SK-N-SH (cell line): ENCODE measurements around the gene SPIRE1. TPM values are rescaled to one million over a fixed set of nuclear protein-coding genes. Genes with fewer than 3 reads are reported as not detected.

Source experiments
- CTCF ChIA-PET: fragments of 300-600, 350-600 bp; formaldehyde crosslinking; extraction: SDS; loops from one replicate; lab custom pipeline; 2021; lab: Yijun Ruan, JAX
- POLR2A ChIA-PET: fragments of 350-600 bp; sonication (Branson Sonifier 250); formaldehyde crosslinking; extraction: SDS; loops from one replicate; lab custom pipeline; 2020; ENCODE audit warnings: antibody characterized with exemption, inconsistent platforms; lab: Yijun Ruan, JAX
- DNase-seq: peaks from one replicate; pipeline ENCODE4 v3.0.0; 2012
- H2AFZ ChIP-seq: fragments of 200-600 bp; sonication (generic); 2 replicates; pipeline ENCODE4 v1.8.1; 2016; ENCODE audit warnings: antibody characterized with exemption, mild to moderate bottlenecking, low read depth
- H3F3A ChIP-seq: fragments of 200-600 bp; sonication (generic); replicated peaks from 2 replicates; pipeline ENCODE3; 2016; ENCODE audit warnings: antibody characterized with exemption, mild to moderate bottlenecking; ENCODE audit not compliant: insufficient read depth
- H3K27ac ChIP-seq, 2 experiments: fragments of 200-500 bp in 1 of 2; fragments of 200-600 bp in 1 of 2; sonication (Bioruptor generic) in 1 of 2; sonication (generic), shearing (Covaris generic) in 1 of 2; 2 replicates each; pipeline versions ENCODE4 v1.5.1 to v1.6.1; 2014 to 2016; ENCODE audit warnings: low read depth in 2 of 2, inconsistent platforms in 1 of 2, low read length in 1 of 2, mild to moderate bottlenecking in 1 of 2, mixed read lengths in 1 of 2
- H3K27me3 ChIP-seq: fragments of 200-600 bp; sonication (generic), shearing (Covaris generic); 2 replicates; pipeline ENCODE4 v1.6.1; 2016; ENCODE audit warnings: mixed run types; ENCODE audit not compliant: insufficient read depth
- H3K36me3 ChIP-seq, 2 experiments: fragments of 200-500 bp in 1 of 2; fragments of 200-600 bp in 1 of 2; sonication (Bioruptor generic) in 1 of 2; sonication (generic) in 1 of 2; replicated peaks in 1 of 2; 2 replicates each; pipeline versions ENCODE3 to v1.5.1; 2014 to 2016; ENCODE audit warnings: low read length in 1 of 2, mild to moderate bottlenecking in 1 of 2; ENCODE audit not compliant: insufficient read depth in 2 of 2, control insufficient read depth in 1 of 2
- H3K4me1 ChIP-seq, 2 experiments: fragments of 200-500 bp in 1 of 2; fragments of 200-600 bp in 1 of 2; sonication (Bioruptor generic) in 1 of 2; sonication (generic), shearing (Covaris generic) in 1 of 2; 2 replicates each; pipeline versions ENCODE4 v1.5.1 to v1.6.1; 2014 to 2016; ENCODE audit warnings: low read depth in 1 of 2, low read length in 1 of 2, mixed run types in 1 of 2; ENCODE audit not compliant: insufficient read depth in 2 of 2, control insufficient read depth in 1 of 2
- H3K4me2 ChIP-seq: fragments of 200-600 bp; sonication (generic), shearing (Covaris generic); 2 replicates; pipeline ENCODE4 v1.6.1; 2017; ENCODE audit warnings: mixed run types
- H3K4me3 ChIP-seq, 2 experiments: fragments of 200-500 bp in 1 of 2; fragments of 200-600 bp in 1 of 2; sonication (Bioruptor generic) in 1 of 2; sonication (generic), shearing (Covaris generic) in 1 of 2; 2 replicates each; pipeline versions ENCODE4 v1.5.1 to v1.8.1; 2014 to 2016; ENCODE audit warnings: low read depth in 2 of 2, inconsistent platforms in 1 of 2, low read length in 1 of 2, mild to moderate bottlenecking in 1 of 2, mixed read lengths in 1 of 2, moderate library complexity in 1 of 2
- H3K79me2 ChIP-seq: fragments of 200-600 bp; sonication (generic); 2 replicates; pipeline ENCODE4 v1.8.1; 2017; ENCODE audit warnings: mild to moderate bottlenecking; ENCODE audit not compliant: insufficient read depth
- H3K9ac ChIP-seq: fragments of 200-600 bp; sonication (generic); 2 replicates; pipeline ENCODE4 v1.6.1; 2017; ENCODE audit warnings: mixed run types
- H3K9me2 ChIP-seq: fragments of 200-600 bp; sonication (generic); 2 replicates; pipeline ENCODE4 v1.6.1; 2017; ENCODE audit warnings: mixed run types
- H3K9me3 ChIP-seq: fragments of 200-600 bp; sonication (generic); 2 replicates; pipeline ENCODE4 v1.6.1; 2017; ENCODE audit warnings: mixed run types, mild to moderate bottlenecking, moderate library complexity
- H4K20me1 ChIP-seq: fragments of 200-600 bp; sonication (generic); 2 replicates; pipeline ENCODE4 v1.6.1; 2017; ENCODE audit warnings: mild to moderate bottlenecking, mixed run types; ENCODE audit not compliant: insufficient read depth
- ELF1 ChIP-seq: IDR thresholded peaks from 2 replicates; pipeline ENCODE4 v1.4.0; 2012
- EP300 ChIP-seq, 2 experiments: IDR thresholded peaks; 2 replicates each; pipeline versions ENCODE4 v1.4.0 to v1.6.1; 2012; ENCODE audit warnings: borderline replicate concordance in 1 of 2, low read depth in 1 of 2, low read length in 1 of 2
- EZH2phosphoT487 ChIP-seq: fragments of 200-600 bp; sonication (generic); IDR thresholded peaks from 2 replicates; pipeline ENCODE4 v1.6.1; 2017; ENCODE audit warnings: low read depth, mixed run types, mild to moderate bottlenecking, antibody characterized with exemption, moderate library complexity, borderline replicate concordance
- FOSL2 ChIP-seq: IDR thresholded peaks from 2 replicates; pipeline ENCODE4 v1.4.0; 2012; ENCODE audit warnings: low read depth, mild to moderate bottlenecking, moderate library complexity, borderline replicate concordance
- FOXM1 ChIP-seq: IDR thresholded peaks from 2 replicates; pipeline ENCODE4 v1.4.0; 2012; ENCODE audit warnings: low read depth, mild to moderate bottlenecking
- IRF3 ChIP-seq: fragments of 150-350 bp; IDR thresholded peaks from 2 replicates; pipeline ENCODE4 v1.6.1; 2016; ENCODE audit warnings: mild to moderate bottlenecking, low read depth, low read length
- POLR2AphosphoS5 ChIP-seq: IDR thresholded peaks from 2 replicates; pipeline ENCODE4 v1.6.1; 2012; ENCODE audit warnings: low read depth, low read length
- RCOR1 ChIP-seq: fragments of 150-350 bp; IDR thresholded peaks from 2 replicates; pipeline ENCODE4 v1.6.1; 2017; ENCODE audit warnings: antibody characterized with exemption, low read length
- REST ChIP-seq: IDR thresholded peaks from 2 replicates; pipeline ENCODE4 v1.6.1; 2012; ENCODE audit warnings: mild to moderate bottlenecking, low read depth, low read length, moderate library complexity
- SMC3 ChIP-seq: IDR thresholded peaks from 2 replicates; pipeline ENCODE4 v1.6.1; 2012; ENCODE audit warnings: low read depth, low read length, improper control_type of control experiment
- TAF1 ChIP-seq: IDR thresholded peaks from 2 replicates; pipeline ENCODE4 v1.6.1; 2012; ENCODE audit warnings: low read depth, mild to moderate bottlenecking, low read length, moderate library complexity, borderline replicate concordance
- WGBS: methylation state at CpG from one replicate; pipeline ENCODE4 v1.1.6; 2017; ENCODE audit warnings: low lambda C conversion rate; 5-methylcytosine and 5-hydroxymethylcytosine counted together
- polyA plus RNA-seq, 3 experiments: library from polyadenylated mRNA; depleted of rRNA; stranded (reverse); fragments of >200 nt; gene quantifications; 2 replicates each; pipeline ENCODE4 v1.2.3, GENCODE V29; 2012
- TF ChIP-seq, protein P1 (sequence below): IDR thresholded peaks from 2 replicates; pipeline ENCODE4 v1.4.0; 2012; ENCODE audit warnings: low read depth
- TF ChIP-seq, protein P2 (sequence below): fragments of 150-350 bp; IDR thresholded peaks from 2 replicates; pipeline ENCODE4 v1.6.1; 2017; ENCODE audit warnings: antibody characterized with exemption, low read length, low read depth, borderline replicate concordance
- TF ChIP-seq, protein P3 (sequence below): fragments of 200-600 bp; sonication (generic); IDR thresholded peaks from 2 replicates; pipeline ENCODE4 v1.6.1; 2017; ENCODE audit warnings: antibody characterized with exemption, mild to moderate bottlenecking, moderate library complexity
- TF ChIP-seq, protein P4 (sequence below): IDR thresholded peaks from 2 replicates; pipeline ENCODE4 v1.4.0; 2012; ENCODE audit warnings: low read depth, borderline replicate concordance

Gene SPIRE1
- polyA plus RNA-seq, 1 of the 3 experiments (the other 2 are of a cell fraction): 6.7 TPM

- Histone ChIP-seq H3K4me2 (no peak overlapping the region), H3F3A (peaks cover 22% of the 10 kb centered on the region), H3K36me3 (no peaks in the 10 kb centered on the region), H3K9me2 (no peaks in the 10 kb centered on the region), H3K27me3 (no peaks in the 10 kb centered on the region), H3K4me1 (peaks cover 6 to 17% of the 10 kb centered on the region in 2 experiments; a peak in 3 of 4 replicates), H2AFZ (no peak overlapping the region), H4K20me1 (no peaks in the 10 kb centered on the region), H3K9ac (no peak overlapping the region), H3K79me2 (peaks cover 57% of the 10 kb centered on the region), H3K27ac (peak overlapping the region in 1 of 2 experiments; percentile 88; a peak in 2 of 4 replicates), H3K4me3 (no peak overlapping the region), H3K9me3 (no peaks in the 10 kb centered on the region)
- TF ChIP-seq, protein P1, sequence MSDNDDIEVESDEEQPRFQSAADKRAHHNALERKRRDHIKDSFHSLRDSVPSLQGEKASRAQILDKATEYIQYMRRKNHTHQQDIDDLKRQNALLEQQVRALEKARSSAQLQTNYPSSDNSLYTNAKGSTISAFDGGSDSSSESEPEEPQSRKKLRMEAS: no peak
- no peak for TF ChIP-seq SMC3
- no peak for TF ChIP-seq FOXM1
- TF ChIP-seq EP300 (IDR thresholded peaks at IDR 0.05; ENCODE audit: borderline replicate concordance in 1 of 2, low read depth in 1 of 2, low read length in 1 of 2): no peak
- no peak for TF ChIP-seq EZH2phosphoT487
- TF ChIP-seq, protein P2, sequence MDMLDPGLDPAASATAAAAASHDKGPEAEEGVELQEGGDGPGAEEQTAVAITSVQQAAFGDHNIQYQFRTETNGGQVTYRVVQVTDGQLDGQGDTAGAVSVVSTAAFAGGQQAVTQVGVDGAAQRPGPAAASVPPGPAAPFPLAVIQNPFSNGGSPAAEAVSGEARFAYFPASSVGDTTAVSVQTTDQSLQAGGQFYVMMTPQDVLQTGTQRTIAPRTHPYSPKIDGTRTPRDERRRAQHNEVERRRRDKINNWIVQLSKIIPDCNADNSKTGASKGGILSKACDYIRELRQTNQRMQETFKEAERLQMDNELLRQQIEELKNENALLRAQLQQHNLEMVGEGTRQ: no peak
- TF ChIP-seq, protein P3, sequence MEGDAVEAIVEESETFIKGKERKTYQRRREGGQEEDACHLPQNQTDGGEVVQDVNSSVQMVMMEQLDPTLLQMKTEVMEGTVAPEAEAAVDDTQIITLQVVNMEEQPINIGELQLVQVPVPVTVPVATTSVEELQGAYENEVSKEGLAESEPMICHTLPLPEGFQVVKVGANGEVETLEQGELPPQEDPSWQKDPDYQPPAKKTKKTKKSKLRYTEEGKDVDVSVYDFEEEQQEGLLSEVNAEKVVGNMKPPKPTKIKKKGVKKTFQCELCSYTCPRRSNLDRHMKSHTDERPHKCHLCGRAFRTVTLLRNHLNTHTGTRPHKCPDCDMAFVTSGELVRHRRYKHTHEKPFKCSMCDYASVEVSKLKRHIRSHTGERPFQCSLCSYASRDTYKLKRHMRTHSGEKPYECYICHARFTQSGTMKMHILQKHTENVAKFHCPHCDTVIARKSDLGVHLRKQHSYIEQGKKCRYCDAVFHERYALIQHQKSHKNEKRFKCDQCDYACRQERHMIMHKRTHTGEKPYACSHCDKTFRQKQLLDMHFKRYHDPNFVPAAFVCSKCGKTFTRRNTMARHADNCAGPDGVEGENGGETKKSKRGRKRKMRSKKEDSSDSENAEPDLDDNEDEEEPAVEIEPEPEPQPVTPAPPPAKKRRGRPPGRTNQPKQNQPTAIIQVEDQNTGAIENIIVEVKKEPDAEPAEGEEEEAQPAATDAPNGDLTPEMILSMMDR: no peak
- TF ChIP-seq REST: no peak
- TF ChIP-seq TAF1: no peak
- TF ChIP-seq IRF3: no peak
- no peak for TF ChIP-seq POLR2AphosphoS5
- no peak for TF ChIP-seq RCOR1
- TF ChIP-seq FOSL2: no peak
- TF ChIP-seq, protein P4, sequence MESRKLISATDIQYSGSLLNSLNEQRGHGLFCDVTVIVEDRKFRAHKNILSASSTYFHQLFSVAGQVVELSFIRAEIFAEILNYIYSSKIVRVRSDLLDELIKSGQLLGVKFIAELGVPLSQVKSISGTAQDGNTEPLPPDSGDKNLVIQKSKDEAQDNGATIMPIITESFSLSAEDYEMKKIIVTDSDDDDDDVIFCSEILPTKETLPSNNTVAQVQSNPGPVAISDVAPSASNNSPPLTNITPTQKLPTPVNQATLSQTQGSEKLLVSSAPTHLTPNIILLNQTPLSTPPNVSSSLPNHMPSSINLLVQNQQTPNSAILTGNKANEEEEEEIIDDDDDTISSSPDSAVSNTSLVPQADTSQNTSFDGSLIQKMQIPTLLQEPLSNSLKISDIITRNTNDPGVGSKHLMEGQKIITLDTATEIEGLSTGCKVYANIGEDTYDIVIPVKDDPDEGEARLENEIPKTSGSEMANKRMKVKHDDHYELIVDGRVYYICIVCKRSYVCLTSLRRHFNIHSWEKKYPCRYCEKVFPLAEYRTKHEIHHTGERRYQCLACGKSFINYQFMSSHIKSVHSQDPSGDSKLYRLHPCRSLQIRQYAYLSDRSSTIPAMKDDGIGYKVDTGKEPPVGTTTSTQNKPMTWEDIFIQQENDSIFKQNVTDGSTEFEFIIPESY: no peak
- no peak for TF ChIP-seq ELF1
- DNase-seq: no peak
- ChIA-PET POLR2A (no interaction called here), CTCF (interaction anchor here (1.0 kb wide), 1 partner anchor 208 kb away, joined by 5 read pairs; no protein-coding TSS in a partner anchor)
- 93% methylated on average over 3 of the region's 3 CpGs for WGBS
These were observed 57.9 kb downstream of the SPIRE1 start for GRCh38 chr18:12599966-12600365.
